Stimulated activated CD8-positive, alpha-beta memory T cell treated with anti-CD3 and anti-CD28 coated beads, Interleukin-7, amount 100 ng/mL, for 1 hour (primary cell): ENCODE data around the gene ABCG1.
A peak's percentile ranks its signal among the peaks of the same experiment; 100 is the strongest.
"Not testable (repeated sequence)": the region's sequence is repeated elsewhere in the genome, so short reads cannot be mapped to it uniquely, and the experiment has no call there.

Source experiments
- DNase-seq, 2 donors: peaks; one replicate each; pipeline ENCODE4 v3.0.0-alpha.2; 2020; ENCODE audit warnings: low read depth in 2 of 2

ABCG1 gene

DNA sequence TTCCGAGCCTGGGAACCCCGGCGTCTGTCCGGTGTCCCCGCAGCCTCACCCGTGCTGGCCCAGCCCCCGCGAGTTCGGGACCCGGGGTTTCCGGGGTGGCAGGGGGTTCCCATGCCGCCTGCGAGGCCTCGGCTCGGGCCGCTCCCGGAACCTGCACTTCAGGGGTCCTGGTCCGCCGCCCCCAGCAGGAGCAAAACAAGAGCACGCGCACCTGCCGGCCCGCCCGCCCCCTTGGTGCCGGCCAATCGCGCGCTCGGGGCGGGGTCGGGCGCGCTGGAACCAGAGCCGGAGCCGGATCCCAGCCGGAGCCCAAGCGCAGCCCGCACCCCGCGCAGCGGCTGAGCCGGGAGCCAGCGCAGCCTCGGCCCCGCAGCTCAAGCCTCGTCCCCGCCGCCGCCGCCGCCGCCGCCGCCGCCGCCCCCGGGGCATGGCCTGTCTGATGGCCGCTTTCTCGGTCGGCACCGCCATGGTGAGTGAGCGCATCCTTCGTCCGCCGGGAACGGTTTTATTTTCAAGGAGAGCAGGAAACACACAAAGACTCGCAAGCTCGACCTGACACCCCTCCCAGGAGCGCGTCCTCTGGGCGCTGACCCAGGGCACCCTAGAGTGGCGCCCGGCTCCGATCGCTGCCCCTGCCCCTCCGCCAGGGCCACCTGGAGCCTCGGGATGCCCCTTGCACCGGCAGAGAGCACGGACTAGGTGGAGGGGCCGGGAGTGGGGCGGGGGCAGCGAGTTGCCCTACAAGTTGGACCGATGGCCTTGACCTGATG is at the start of gene ABCG1:
ABCG1 (plus strand) TSS at position 305 of the 770 bp plus-strand sequence; CDS start at position 428, 123 bp downstream.
- no peak for DNase-seq

- no peak for DNase-seq
These were observed 49.2 kb upstream of the ABCG1 start for GRCh38 chr21:42169758-42170157.

GRCh38 chr21:42171091-42172053 is 47.6 kb upstream of the ABCG1 start:
- no peak for DNase-seq

- DNase-seq = no peak
These were observed 46.1 kb upstream of the ABCG1 start for GRCh38 chr21:42172596-42173483.

DNA sequence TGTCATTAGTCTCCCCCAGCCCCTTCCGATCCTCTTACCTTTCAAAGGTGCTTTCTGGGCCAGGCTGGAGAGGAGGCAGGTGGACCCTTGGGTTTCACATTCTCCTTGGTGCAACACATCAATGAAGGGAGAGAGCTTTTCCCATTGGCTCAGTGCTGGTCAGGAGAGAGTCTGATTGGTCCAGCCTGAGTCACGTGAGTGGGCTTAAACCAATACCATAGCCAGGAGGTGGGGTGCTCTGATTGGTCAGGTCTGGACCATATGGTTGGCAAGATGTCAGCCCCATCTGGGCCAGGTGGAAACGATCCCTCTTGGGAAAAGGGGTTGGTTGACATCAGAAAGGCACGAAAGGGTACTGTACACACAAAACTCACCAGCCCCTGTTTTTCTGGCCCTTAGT is 44.8 kb upstream of the ABCG1 start:
- DNase-seq = no peak

DNA sequence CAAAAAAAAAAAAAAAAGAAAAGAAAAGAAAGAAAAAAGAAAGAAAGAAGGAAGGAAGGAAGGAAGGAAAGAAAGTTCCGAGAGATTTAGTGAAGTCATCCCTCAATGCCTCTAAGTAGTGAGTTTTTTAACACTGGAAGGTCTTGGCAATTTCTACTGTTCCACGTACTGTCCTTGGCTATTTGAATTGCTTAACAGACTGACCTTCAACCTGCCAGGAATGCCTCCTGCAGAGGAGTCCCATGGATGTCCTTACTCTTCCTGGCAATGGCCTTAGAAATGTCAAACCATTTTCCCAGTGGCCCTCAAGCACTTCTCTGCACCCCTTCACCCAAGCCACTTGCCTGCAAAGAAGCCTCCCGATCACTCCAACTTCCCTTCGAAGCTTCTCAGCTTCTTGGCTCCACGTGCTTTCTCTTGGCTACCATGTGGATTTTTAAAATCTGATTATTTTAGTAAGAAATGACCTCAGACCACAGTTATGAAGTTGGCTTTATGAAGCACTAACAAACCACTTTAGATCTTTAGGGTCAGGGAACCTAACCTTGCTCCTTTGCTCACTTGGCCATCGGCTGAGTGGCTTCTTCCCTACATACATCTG is 43.7 kb upstream of the ABCG1 start:
- no peak for DNase-seq

DNA sequence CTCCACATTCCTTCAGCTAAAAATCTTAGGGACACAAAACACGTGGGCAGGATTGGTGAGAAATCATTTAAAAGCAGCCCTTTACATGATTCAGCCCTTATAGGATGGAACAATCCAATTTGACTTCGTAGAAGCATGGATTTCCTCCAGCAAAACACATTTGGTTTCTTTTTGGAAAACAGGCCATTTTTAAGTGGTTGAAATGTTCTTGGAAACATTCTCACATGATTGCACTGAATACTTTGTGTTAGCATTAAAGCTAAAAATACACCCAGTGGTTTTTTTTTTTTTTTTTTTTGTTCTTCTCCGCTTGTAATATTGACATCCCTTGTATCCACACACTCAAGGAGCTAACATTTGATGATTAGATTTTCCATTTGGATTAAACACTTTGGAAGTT is 42.1 kb upstream of the ABCG1 start:
- no peak for DNase-seq

- no peak for DNase-seq
These were observed 39.6 kb upstream of the ABCG1 start for GRCh38 chr21:42179316-42179715.

DNA sequence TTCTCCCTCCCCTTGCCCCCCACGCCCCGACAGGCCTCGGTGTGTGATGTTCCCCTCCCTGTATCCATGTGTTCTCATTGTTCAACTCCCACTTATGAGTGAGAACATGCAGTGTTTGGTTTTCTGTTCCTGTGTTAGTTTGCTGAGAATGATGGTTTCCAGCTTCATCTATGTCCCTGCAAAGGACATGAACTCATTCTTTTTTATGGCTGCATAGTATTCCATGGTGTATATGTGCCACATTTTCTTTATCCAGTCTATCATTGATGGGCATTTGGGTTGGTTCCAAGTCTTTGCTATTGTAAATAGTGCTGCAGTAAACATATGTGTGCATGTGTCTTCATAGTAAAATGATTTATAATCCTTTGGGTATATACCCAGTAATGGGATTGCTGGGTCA is 38.9 kb upstream of the ABCG1 start:
- DNase-seq = not testable (repeated sequence)

- no peak for DNase-seq
These were observed 36.1 kb upstream of the ABCG1 start for GRCh38 chr21:42182713-42183371.

- no peak for DNase-seq
These were observed 35.3 kb upstream of the ABCG1 start for GRCh38 chr21:42183374-42184266.

DNA sequence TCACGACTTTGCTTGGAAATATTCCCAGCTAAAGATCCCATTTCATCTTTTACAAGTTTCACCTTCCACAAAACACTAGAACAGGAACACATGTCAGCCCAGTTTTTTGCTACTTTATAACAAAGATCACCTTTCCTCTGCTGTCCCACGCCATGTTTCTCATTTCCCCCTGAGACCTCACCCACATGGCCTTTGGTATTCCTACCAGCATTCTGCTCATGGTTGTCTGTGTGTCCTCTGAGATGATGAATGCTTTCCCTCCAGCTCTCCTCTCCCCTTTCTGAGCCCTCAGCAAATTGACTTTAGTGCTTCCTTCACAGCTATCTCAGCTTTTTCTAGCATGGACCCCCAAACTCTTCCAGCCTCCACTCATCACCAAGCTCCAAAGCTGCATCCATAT is 32.3 kb upstream of the ABCG1 start:
- no peak for DNase-seq

DNA sequence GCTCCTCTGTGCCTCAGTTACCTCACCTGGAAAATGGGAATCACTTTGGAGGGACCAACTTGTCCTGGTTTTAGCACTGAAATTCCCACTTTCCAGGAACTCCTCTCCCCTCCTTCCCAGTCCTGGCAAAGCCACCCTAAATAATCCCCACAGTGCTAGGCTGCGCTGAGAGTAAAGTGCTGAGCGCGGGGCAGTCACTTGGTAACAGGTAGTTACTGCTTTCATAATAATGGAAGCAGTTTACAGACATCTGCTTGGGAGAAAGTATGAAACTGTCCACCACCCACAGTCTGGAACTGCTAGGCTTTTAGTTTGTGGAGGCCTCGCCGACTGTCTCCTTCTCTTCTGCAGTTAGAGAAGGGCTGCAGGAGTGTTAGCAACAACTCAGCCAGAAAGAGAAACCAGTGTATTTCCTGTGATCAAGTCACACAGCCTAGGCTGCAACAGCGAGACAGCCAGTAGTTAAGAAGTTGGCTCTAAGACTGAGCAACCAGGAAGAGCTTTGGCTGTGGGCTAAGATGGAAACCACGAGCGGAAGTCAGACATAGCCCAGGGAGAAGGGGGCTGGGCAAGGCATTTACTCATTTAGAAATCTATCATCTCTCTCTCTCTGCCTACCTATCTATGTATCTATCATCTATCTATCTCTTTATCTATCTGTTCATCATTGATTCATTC is 30.8 kb upstream of the ABCG1 start:
- DNase-seq = peak; percentile 55 to 57

DNA sequence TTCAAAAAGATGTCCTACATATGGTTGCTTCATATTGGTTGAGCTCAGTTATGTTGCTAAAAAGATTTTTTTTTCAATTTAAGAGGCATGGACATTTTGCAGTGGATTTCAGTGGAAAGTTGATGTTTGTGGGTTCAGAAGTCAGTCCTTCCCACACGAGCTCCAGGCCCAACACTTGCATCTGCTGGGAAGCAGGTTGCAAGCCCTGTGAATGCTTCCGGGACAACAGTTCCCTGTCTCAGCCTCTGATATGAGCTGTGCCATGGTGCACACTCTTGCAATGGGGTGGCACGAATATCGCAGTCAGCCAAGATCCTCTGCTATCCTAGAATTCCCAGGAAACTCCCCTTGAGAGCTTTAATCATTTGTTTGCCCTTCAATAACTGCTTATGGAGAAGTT is 30.3 kb upstream of the ABCG1 start:
- DNase-seq = no peak

- DNase-seq = no peak
These were observed 29.5 kb upstream of the ABCG1 start for GRCh38 chr21:42189431-42189830.

DNA sequence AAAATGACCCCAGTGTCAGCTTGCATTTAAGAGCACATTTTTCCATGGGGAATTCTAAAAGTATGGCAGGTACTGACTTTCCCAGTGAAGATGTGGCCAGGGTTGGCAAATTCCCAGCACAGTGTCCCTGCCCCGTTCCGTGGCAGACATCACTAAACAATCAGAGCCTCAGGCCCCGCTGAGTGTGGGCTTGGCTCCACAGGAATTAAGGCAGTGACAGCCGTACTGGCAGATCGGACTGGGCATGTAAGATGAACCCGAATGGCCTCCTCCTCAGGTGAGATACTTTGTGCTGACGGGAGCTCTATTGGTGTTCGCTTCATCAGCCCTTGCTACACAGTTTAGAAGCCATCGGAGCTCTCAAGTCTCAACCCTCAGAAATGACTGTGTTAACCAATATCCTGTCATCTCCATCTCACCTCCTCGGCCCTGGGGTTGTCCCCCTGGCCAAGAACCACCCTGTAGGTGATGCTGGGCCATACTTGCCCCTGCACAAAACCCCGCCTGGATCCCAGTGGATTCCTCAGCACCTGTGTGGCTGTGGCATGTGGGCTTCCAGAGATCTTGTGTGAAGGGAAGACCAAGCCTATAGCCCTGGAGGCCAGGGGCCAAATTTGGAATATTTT is 29.0 kb upstream of the ABCG1 start:
- DNase-seq = no peak

- no peak for DNase-seq
These were observed 28.5 kb upstream of the ABCG1 start for GRCh38 chr21:42190486-42190863.

GRCh38 chr21:42191064-42191463 is 27.9 kb upstream of the ABCG1 start:
- DNase-seq = no peak
